Right kidney (tissue), 1 donor: Measurements from ENCODE around the gene CUEDC1.

Experiments
- DNase-seq: peaks from one replicate; pipeline ENCODE4 v3.0.0-alpha.2; 2016

Gene CUEDC1

DNA sequence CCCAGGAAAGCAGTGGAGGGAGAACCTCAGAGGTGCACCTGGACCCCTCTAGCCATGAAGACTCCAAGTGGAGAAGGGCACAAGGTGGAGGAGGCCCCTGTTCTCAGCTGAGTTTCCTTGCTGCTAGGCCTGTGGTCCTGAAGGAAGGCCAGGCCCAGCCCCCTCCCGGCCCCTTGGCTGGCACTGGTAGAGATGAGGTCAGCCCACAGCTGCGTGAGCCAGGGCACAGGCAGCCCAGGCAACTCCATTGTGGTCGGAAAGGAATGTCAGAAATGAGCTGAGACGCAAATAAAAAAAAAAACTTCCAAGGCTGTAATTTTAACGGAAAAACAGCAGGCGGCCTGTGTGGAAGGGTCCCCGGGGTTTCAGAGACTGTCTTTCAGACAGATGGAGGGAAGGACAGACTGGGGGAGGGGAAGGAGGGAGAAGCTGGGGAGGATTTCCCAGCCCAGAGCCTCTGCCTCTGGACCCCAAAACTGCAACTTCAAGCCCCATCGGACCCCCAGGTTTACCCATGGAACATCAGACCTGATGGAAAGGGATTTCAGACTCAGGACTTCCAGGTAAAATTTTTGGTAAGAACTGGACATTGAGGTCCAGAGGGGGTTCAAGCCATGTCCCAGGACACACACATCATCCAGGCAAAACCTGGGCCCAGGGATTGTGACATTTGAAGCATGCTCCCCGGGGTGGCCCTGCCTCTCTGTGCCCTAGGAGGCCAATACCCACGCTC is 79.8 kb downstream of the CUEDC1 start:
- DNase-seq: no peak

DNA sequence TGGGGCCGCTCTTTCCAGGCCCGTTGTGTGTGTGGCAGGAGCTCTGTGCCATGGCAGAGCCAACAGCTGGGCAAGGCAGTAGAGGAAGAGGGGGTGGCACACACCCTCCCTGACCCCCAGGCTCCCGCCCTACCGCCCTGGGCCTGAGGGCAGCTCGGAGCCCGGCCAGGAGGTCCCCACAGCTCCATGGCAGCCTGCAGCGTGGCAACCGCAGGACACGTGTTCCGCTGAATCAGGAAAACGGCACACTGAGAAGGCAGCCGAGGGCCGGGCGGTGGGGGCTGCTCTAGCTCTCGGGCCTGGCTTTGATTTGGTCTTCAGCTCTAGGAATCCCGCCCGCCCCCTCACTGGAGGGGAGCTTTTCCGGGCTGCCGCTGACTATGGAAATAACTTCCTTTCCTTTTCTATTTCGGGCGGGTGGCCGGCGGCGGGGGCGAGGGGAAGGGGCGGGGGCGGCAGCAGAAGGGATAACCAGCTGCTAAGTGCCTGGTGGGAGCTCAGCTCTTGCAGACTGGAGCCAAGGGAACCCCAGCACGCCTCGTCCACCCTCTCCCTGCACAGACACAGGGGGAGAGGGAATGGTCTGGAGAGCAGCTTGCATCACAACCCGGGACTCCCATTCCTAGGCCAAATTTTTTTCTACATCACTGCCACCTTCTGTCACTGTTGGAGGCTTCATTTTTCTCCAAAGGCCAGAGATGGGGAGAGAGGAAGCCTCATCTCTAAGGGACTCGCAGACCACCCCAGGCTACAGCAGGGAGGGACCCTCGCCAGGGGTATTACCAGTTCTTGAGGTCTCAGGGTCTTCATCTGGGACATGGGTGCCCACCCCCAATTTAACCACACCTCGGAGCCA is 80.5 kb downstream of the CUEDC1 start:
- peak; percentile 74 for DNase-seq

DNA sequence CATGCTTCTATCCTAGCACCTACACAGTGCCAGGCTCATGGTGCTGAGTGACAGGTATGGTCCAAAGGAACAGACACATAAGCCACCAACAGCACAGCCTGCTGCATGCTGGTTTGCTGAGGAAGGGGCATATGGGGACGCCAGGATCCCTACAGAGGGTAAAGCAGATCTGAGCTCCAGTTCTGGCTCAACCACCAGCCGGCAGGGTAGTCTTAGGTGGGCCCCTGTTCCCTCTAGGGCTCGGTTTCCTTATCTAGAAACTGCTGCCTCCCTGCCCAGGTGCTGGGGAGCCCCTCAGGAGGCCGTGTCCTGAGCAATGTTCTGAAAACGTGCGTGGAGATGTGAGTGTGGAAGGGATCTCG is 81.2 kb downstream of the CUEDC1 start:
- no peak for DNase-seq

DNA sequence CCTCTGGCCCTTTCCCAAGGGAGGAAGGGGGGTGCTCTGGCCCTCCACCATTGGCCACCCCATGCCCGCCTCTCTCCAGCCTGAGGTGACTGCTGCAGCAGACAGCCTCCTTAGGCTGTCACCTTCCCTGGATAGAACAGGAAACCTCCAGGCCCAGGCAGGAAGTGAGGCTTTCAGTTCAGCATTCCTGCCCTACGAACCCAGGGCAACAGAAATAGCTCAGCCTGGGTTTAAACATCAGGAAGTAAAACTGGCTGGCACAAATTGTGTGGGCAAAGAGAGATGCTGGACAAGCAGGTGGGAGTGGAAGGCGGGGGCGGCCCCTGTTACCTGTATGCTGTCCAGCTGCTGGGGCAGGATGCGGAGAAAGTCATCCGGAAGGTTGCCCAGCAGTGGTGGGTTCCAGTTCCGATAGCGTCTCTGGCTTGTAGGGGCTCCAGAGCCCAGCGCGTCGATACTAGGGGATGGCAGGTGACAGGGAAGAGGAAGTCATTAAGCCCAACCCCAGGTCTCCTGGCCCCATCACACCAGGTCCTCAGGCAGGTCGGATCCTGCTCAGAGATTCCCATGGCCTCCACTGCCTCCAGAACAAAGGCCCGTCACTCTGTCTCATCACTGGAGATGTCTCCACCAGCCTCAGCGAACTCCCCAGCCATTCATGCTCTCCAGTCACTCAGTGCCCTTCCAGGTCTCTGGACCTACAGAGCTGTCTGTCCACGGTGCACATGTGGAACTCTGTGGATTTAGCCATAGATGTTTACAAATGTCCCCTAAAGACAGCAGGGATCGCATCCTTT is 81.8 kb downstream of the CUEDC1 start:
- no peak for DNase-seq

DNA sequence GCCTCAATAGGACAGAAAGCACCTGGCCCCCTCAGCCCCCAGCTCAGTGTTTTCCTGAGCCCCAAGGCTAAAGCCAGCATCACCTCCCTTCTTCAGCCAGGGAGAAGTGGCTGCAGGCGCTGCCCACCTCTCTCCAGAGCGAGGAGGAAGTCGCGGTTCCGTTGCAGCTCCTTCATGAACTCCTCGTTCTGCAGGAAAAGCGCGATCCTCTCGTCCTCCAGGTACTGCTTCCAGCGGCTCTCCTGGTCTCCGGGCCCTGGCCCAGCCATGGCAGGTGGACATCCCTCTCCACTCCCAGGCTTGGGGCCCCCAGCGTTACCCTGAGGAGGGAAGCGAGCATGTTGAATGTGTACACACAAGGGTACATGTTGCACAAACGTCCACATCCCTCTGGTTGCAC is 82.7 kb downstream of the CUEDC1 start:
- DNase-seq: no peak

DNA sequence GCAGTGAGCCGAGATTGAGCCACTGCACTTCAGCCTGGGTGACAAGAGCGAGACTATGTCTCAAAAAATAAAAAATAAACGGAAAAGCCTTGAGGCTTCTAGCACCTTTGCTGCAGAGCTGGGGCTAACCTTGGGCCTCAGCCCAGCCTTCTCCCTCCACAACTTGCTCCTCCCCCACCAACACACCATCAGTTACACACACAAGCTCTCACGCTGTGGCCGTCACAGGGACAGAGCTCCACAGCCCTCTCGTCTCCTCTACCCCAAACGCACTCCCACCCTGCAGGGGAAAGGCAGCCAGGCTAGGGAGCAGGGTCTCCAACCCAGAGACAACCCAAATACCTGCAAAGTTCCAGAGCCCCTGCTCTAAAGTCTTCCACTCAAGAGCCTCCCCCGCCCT is 83.3 kb downstream of the CUEDC1 start:
- no peak for DNase-seq

DNA sequence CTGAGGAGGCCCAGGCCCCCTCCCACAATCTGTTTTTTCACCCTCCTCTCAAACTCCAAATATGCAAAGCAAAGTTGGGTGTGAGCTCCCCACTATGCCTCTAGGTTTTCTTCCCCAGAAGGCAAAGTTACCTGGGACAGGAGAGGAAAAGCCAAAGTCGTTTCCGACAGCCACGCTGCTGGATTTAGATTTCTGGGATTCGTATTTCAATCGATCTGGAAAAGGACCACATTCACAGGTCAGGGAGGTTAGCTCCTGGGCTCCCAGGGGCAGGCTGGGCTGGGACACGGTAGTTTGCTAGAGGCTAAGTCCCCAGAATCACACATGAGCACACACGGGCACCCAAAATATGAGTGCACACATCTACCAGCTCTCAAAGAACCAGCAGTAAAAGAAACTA is 84.1 kb downstream of the CUEDC1 start:
- DNase-seq: no peak

DNA sequence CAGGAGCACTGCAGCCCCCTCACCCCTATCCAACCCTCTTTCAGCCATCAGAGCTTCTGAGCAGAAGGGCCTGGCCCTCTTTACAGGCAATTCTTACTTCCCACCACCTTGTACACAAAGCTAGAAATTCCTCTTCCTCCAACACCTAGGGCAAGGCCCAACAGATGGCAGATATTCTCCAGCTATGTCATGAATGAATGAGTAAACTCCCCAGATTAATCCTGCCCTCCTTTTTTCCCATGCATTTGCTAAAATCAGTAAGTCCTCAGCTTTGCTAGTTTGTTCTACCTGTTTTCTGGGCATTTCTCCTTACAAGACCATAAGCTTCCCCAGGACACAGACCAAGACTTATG is 85.0 kb downstream of the CUEDC1 start:
- no peak for DNase-seq

DNA sequence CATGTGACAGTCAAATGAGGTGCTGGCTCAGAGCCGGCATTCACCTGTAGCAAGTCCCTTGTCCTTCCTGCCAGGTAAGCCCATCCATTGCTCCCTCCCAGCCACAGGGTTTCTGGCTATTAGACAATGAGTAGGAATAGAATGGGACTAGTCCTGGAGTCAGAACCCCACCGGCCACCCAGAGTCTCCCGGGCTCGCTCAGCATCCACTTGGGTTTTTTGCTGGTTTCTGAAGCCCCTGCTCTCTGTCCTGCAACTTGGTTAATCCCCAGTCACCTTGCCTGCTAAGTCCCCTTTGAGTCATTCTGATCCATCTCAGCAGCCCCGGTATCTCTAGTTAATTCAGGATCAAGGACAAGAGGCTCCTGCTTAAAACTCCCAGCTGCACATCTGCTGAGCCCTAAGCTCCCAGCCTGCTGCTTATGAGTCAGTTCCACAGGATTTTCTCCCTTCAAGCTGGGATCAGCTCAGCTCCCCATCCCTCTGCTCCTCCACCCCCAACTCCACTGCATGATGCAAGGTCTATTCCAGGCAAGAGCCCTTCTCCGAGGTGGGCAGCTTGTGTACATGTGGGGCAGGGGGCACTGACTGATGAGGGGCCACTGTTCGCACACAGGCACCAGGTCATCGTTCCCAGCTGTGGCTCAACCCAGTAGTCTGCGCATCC is 85.5 kb downstream of the CUEDC1 start:
- no peak for DNase-seq

DNA sequence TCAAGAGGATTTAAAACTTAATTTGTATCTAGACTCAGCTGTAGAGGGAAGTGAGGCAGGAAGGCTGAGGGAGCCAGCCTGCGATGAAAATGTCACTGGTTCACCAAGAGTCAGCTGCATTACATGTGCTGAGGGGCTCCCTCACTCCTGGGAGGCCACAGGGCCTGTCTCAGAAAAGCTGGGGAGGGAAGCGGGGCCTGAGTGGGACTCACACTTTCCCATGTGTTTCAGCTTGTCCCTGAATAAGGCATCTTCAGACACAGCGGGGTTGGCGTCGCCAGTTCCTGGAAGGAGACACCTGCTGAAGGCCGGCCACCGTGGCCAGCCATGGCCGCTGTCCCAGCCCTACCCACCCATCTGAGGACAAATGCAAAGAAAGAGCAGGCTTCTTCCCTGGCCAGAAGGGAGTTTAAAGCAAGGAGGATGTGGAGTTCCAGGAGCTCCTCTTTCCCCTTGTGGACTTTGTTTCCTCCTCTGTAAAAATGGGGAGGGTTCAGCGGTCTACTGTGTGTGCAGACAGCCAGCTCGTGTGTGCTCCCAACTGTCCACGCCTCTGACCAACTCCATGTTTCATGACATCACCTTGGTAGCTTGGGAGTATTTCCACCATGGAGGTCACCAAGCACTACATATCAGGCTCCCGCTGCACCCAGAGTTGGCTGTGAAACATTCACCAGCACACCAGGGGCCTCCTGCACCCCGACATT is 86.1 kb downstream of the CUEDC1 start:
- no peak for DNase-seq

DNA sequence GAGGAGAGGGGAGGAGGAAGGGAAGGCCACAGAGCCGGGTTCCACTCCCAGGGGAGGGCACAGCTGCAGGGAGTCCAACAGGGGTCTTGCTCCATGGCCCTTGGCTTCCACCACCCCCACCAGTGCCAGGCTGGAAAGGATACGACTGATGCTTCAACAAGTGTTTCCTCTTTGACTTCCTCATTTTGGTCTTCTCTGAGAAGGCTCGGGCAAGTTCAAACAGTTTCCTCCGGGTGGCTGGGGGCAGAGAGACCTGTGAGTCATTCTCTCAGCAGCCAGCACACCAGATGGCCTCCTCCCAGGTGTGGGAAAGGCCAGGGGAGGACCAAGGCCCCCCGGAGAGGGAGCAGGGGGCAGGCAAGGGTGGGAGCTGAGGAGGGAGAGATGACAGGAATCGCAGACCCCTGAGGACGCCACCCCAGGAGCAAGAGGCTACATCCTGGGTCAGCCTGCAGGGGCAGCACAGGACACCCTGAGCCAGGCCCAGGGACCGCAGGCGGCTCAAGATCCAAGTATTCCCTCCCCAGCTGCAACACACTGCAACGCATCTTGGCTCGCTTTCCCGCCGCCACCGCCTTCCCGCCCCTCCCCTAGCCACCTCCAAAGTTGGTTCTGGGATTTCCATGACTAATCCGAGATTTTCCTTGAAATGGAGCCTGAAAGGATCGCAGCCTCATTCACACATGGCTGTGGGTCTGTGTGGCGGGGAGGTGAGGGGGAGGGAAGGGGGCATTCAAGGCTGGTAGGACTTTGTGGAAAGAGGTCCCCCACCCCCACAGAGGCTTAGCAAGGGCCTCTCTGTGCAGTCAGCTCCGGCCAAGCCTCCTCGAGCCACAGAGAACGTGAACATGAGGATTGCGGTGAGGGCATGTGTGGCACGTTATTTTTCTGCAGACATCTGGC is 87.0 kb downstream of the CUEDC1 start:
- DNase-seq: no peak

DNA sequence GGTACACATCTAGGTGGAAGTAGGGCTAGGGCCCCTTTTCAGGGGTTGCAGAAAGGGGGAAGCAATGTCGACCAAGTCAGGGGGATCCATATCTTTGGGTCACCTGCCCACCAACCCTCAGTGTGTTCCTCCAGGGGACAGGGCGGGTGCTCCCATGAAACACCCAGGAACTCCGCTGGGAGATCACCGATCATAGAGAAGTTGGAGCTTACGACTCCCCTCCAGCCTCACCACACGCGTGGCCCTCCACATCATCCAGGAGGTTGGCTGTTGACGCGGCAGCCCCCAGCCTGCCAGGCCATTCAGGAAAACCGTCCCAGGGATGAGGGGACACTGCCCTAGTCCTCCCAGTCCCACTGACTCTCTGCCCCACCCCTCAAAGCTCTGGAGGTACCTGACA is 88.1 kb downstream of the CUEDC1 start:
- DNase-seq: no peak

DNA sequence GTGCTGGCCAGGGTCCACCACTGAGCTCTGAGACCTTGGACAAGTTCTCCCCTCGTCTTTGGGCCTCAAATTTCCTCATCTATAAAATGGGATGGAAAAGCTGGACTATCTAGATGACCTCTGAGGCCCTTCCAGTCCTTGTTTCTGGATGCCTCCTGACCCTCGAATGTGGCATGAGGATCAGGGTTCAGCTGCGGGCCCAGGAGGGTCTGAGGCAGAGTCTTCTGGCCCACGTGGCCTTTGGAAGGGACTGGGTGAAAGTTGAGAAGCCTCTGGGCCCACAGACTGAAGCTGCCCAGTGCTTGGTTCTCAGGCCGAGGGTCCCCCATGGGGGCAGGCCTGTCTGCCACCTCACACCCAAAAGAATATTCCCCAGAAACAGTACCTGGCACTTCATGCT is 88.5 kb downstream of the CUEDC1 start:
- no peak for DNase-seq

DNA sequence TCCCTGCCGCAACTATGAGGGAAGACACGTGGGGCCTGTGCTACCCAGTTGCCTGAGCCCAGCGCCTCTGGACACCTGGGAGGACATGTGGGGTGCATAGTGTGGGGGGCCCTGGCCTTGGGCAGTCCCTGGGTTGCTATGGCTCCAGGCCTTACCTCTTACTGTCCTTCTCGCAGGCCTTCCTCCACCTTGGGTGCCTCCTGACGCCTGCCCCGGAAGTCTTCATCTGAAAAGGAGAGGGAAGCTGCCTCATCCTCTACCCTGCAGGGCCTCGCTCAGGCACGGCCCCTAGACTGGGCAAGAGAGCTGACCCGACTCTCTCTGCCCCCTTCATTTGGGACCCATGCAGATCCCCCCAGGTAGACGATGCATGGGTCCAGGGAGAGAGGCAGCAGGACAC is 88.9 kb downstream of the CUEDC1 start:
- no peak for DNase-seq

DNA sequence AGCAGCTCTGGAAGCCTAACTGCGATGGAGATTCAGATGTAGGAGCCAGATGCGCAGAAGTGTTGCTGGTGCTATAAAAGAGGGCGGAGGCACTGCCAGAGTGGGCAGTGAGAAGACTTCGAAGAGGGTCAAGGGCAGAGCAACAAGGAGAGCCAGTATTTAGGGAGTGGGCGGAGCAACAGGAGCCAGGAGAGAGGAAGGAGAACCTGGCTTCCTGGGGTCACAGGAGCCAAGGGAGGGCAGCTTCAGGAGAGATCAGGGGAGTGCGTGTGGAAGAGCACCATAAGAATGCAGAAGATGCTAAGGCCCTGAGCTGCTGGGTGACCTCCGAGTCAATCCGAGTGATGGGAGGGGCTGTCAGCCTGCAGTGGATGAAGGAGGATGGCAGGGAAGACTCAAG is 90.9 kb downstream of the CUEDC1 start:
- DNase-seq: no peak

DNA sequence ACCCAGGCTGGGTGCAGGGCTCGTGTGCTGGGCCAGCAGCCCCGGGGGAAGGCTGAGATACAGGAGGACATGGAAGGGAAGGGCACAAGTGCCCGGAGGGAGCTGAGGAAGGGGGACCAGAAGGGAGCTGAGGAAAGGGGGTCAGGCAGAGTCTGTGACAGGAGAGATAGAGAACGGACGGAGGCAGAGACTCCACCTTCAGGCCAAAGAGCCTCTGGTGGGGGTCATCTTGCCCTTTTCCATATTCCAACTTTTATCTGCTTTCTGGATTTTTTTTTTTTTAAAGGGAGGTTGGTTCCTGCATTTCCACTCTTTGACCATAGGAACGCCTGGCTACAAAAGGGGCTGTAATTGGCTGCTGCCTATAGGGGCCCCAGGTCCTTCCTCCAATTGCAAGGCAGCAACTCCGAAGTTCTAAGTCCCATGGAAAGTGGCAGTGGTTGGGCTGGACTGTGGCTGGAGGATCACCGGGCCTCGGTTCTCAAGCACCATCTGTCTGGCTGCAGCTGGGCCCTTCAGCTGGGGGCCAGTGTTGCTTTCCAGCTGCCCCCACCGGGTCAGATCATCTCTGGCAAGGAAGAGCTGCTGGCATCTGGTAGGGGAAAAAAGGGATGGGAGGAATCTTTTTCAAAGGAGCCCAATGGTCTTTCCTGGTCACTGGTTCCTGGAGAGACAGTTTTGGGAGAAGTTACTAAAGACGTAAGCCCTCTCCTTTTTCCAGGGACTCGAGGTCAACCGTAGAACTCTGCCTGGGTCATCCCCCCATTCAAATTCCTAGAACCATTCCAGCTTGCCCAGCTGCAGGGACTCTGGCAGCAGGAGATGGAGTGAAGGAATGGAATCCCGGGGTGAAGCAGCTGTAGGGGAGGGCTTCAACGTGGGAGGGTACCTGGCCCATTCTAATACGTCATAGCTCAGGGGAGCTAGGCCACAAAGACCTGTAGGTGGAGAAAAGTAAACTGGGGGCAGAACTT is 92.2 kb downstream of the CUEDC1 start:
- DNase-seq: no peak

DNA sequence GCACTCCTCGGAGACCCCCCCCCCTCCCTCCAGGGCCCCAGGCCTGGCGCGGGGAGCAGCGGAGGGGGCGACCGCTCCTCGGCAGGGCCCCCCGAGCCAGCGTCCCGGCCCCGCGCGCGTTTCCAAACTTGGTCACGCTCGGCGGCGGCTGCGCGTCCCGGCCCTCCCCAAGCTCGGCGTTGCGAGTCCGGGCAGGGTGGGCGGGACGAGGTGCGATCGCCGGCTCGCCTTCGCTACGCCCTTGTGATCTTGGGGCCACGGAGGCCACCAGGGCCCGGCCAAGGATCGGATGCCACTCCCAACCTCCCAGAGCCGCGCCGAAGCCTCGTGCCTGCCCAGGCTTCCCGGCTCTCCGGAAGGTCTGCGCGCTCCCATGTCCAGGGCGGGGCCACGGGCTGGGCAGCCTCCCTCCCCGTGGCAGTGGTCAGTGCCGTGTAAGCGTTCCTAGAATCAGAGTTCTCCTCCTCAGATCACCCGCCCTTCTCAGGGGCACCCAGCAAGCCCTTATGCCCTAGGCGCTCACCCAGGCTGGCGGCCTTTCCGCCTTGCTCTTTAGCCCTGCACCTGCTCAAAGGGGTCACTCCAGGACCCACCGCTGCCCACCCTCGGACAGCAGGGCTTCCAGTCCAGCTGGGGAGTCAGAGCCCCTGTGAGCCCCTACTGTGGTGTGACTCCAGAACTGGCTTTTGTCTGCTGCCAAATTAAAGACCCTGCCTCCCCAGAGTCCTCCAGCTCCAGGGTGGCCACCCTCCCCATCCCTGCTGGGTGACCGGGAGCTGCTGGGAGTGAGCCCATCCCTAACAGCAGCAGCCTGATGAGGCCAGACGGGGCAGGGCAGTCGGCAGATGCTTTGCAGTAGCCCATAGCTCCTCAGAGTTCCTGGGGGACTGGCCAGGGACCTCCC is 93.2 kb downstream of the CUEDC1 start:
- DNase-seq: peak; percentile 74

DNA sequence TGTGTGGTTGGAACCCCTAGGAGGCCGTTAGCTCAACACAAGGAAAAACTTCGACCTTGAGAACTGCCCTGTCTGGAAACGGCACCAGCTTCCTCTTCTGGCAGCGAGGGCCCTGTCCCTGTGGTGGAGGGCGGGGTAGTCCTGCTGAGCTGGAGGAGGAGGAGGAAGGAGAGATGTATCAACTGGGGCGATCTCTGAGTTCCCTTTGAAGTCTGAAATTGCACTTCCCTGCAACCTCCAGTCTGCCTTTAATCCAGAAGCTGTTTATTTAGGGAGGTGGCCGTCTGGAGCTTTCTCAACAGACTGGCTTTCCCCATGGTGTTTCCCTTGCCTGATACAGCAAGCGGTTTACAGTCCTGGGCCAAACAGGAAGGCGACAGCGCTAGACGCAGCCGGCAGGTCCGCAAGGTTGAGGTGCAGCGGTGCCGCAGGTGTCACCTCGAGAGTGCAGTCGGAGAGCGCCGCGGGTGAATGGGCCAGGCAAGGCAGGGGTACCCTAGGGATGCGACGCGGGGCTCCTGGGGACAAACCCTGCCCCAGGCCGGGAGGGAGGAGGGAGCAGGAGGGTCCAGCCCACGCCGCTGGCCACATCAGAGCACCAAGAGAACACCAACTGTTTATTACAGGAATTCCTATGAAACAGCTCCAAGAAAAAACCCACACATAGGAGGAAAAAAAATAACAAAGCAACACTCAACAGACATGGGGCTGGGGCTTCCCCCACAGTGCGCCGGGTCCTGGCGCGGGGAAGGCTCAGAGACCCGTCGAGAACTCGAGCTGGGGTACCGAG is 94.0 kb downstream of the CUEDC1 start:
- DNase-seq: peak; percentile 77
